ENCODE measurements around the gene DENND11.
A peak's percentile ranks its signal among the peaks of the same experiment; 100 is the strongest.
"Not testable (repeated sequence)": the region's sequence is repeated elsewhere in the genome, so short reads cannot be mapped to it uniquely, and the experiment has no call there.

DENND11 gene

GRCh38 chr7:141706239-141707064, 4.5 kb upstream of the DENND11 start:
- DNase-seq: no peak

GRCh38 chr7:141704741-141705140, 2.8 kb upstream of the DENND11 start:
- no peak for DNase-seq

GRCh38 chr7:141704112-141704511, 2.1 kb upstream of the DENND11 start:
- DNase-seq: no peak

- DNase-seq: no peak
Measured at GRCh38 chr7:141702892-141703291, 926 bp upstream of the DENND11 start.

GRCh38 chr7:141701489-141702046, 398 bp downstream of the DENND11 start:
- peak; percentile 44 for DNase-seq

- DNase-seq: no peak
Measured at GRCh38 chr7:141700848-141701371, 1.1 kb downstream of the DENND11 start.

- no peak for DNase-seq
Measured at GRCh38 chr7:141700296-141700847, 1.6 kb downstream of the DENND11 start.

GRCh38 chr7:141699860-141700259, 2.1 kb downstream of the DENND11 start:
- no peak for DNase-seq

GRCh38 chr7:141698247-141699015, 3.5 kb downstream of the DENND11 start:
- DNase-seq: no peak

GRCh38 chr7:141697211-141697871, 4.6 kb downstream of the DENND11 start:
- no peak for DNase-seq

GRCh38 chr7:141696348-141696747, 5.6 kb downstream of the DENND11 start:
- DNase-seq: no peak

GRCh38 chr7:141695803-141696289, 6.1 kb downstream of the DENND11 start:
- DNase-seq: no peak

- DNase-seq: no peak
Measured at GRCh38 chr7:141693082-141693481, 8.9 kb downstream of the DENND11 start.

- no peak for DNase-seq
Measured at GRCh38 chr7:141691961-141692360, 10.0 kb downstream of the DENND11 start.

- DNase-seq: no peak
Measured at GRCh38 chr7:141691540-141691939, 10.4 kb downstream of the DENND11 start.

GRCh38 chr7:141689072-141689825, 12.7 kb downstream of the DENND11 start:
- not testable (repeated sequence) for DNase-seq

- no peak for DNase-seq
Measured at GRCh38 chr7:141688043-141688442, 13.9 kb downstream of the DENND11 start.

GRCh38 chr7:141686670-141687069, 15.3 kb downstream of the DENND11 start:
- DNase-seq: no peak

GRCh38 chr7:141686074-141686473, 15.9 kb downstream of the DENND11 start:
- DNase-seq: no peak

- no peak for DNase-seq
Measured at GRCh38 chr7:141685285-141686023, 16.5 kb downstream of the DENND11 start.

- no peak for DNase-seq
Measured at GRCh38 chr7:141679014-141679413, 23.0 kb downstream of the DENND11 start.
